GM12891 (cell line): ENCODE results near the gene AK9.

Source experiments
- POLR2A ChIP-seq: IDR thresholded peaks from 2 replicates; pipeline ENCODE4 v1.6.1; 2011; ENCODE audit warnings: low read depth, low read length, control low read depth
- POLR2AphosphoS5 ChIP-seq: IDR thresholded peaks from 2 replicates; pipeline ENCODE4 v1.6.1; 2011; ENCODE audit warnings: low read depth, low read length, control low read depth
- TAF1 ChIP-seq: IDR thresholded peaks from 2 replicates; pipeline ENCODE4 v1.6.1; 2011; ENCODE audit warnings: low read depth, low read length, control low read depth

DNA sequence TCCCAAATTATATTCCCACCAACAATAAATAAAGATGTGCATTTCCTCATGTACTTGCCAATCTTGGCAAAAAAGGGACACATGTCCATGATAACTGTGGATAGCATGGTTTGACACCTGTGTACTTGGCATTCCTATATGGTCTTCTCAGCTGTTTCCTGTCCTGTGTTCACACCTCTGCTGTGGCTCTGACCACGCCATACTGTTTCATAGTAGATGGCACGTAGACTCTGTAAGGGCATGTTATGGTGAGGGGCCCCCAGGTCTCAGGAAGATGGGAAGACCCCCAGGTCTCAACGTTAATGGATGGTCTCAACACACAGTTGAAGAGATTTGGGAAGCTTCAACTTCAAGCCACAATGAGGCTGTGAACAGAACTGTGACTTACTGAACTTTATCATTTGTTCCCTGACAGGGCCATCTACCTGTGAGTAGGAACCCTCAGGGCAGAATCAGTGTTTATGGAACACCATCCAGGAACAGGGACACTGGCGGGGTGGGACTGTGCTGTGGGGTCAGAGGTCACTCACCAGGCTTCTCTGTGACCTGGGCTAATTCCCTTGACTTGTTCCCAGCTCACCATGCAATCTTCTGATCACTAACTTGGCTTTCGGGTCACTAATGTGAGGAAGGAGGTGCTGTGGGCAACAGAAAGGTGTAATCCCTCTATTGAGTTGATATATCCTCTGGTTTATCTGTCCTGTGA is 219.7 kb downstream of the AK9 start:
- TF ChIP-seq POLR2A (no peak), POLR2AphosphoS5 (no peak), TAF1 (no peak)
